Mucosa of descending colon (tissue), 3 donors: ENCODE results near the gene TRPV6. TPM values are rescaled to one million over a fixed set of nuclear protein-coding genes. Genes with fewer than 3 reads are reported as not detected.

ENCODE experiments used
- ATAC-seq: fragments of 200-7000 bp; cut with Tn5 transposase; one replicate; pipeline ENCODE4 v1.9.1; 2020; ENCODE audit warnings: mild to moderate bottlenecking, moderate library complexity
- DNase-seq, 3 donors: peaks; one replicate each; pipeline ENCODE4 v3.0.0-alpha.2; 2020
- H3K36me3 ChIP-seq: fragments of 200-600 bp; one replicate; pipeline ENCODE4 v1.8.0; 2021; ENCODE audit warnings: low read depth, mild to moderate bottlenecking
- H3K4me1 ChIP-seq: fragments of 200-600 bp; one replicate; pipeline ENCODE4 v1.8.0; 2021; ENCODE audit warnings: low read depth, mild to moderate bottlenecking
- H3K4me3 ChIP-seq: fragments of 200-600 bp; one replicate; pipeline ENCODE4 v1.8.0; 2021; ENCODE audit warnings: mild to moderate bottlenecking
- H3K9me3 ChIP-seq: fragments of 200-600 bp; one replicate; pipeline ENCODE4 v1.8.0; 2021; ENCODE audit warnings: mild to moderate bottlenecking
- CTCF ChIP-seq: fragments of 200-600 bp; IDR thresholded peaks from one replicate; pipeline ENCODE4 v1.8.0; 2022; ENCODE audit warnings: antibody characterized with exemption, mild to moderate bottlenecking
- intact Hi-C, 2 donors: fragments of 100-400 bp; cut with DNase I in 1 of 2; cut with micrococcal nuclease in 1 of 2; formaldehyde crosslinking; loops; one replicate each; pipeline versions ENCODE4 v1.11.0 to v1.11.1; 2022; cut with DNase I, micrococcal nuclease
- total RNA-seq, 3 donors: library from RNA; stranded (reverse); fragmentation: NEBNext Ultra II Directional in 2 of 3; extraction: Animal tissue kit (Norgen Biotek cat#: 25700) in 2 of 3; gene quantifications; one replicate each; pipeline versions ENCODE4 v1.2.1 to v1.2.4, GENCODE V29; 2021 to 2023
- donor health status: DM: no; HTN: no; CAD: no; lungs with moderate emphysema.
- donor health status: DM: no; HTN: no; CAD: no.
- donor health status: DM: no; HTN: yes; CAD: no.

TRPV6 gene
- total RNA-seq, 3 donors from 2014 or later, result 0.35 to 0.55 (median 0.44) TPM

GRCh38 chr7:142832417-142832816, 53.1 kb downstream of the TRPV6 start:
- H3K4me3 ChIP-seq, result no peak overlapping the region
- no peak for ATAC-seq
- no peaks in the 10 kb centered on the region for H3K4me1 ChIP-seq
- no peak for DNase-seq
- intact Hi-C loops, result no loop called here
- no peaks in the 10 kb centered on the region for H3K9me3 ChIP-seq
- H3K36me3 ChIP-seq, result no peaks in the 10 kb centered on the region
- TF ChIP-seq CTCF, result no peak

- DNase-seq, result no peak
- intact Hi-C loops, result no loop called here
- no peaks in the 10 kb centered on the region for H3K4me1 ChIP-seq
- no peak overlapping the region for H3K4me3 ChIP-seq
- ATAC-seq, result no peak
- no peak for TF ChIP-seq CTCF
- H3K36me3 ChIP-seq, result no peaks in the 10 kb centered on the region
- no peaks in the 10 kb centered on the region for H3K9me3 ChIP-seq
These were observed 57.5 kb downstream of the TRPV6 start for GRCh38 chr7:142827951-142828500.

GRCh38 chr7:142822714-142823113, 62.8 kb downstream of the TRPV6 start:
- no peak for DNase-seq
- no peak for TF ChIP-seq CTCF
- H3K9me3 ChIP-seq, result no peaks in the 10 kb centered on the region

More at GRCh38 chr7:142822714-142823113, 62.8 kb downstream of the TRPV6 start:
- intact Hi-C loops, result no loop called here
- no peak for ATAC-seq
- Histone ChIP-seq H3K36me3 (no peaks in the 10 kb centered on the region), H3K4me1 (no peaks in the 10 kb centered on the region), H3K4me3 (no peak overlapping the region)

Other genes starting within 250 kb of the TRPV6 start
- not detected for gene PRSS1, start 136.3 kb downstream of the TRPV6 start, total RNA-seq
- gene PRSS2, start 114.8 kb downstream of the TRPV6 start, total RNA-seq, result not detected
- gene EPHB6, start 30.7 kb downstream of the TRPV6 start, total RNA-seq, result 1 to 10 TPM; 1.2 to 8.7 (median 2.6) TPM
- not detected for gene TRPV5, start 48.0 kb upstream of the TRPV6 start, total RNA-seq
- not detected for gene LLCFC1, start 53.7 kb upstream of the TRPV6 start, total RNA-seq
- gene KEL, start 76.6 kb upstream of the TRPV6 start, total RNA-seq, result under 1 TPM in 1 of 3 donors, not detected in 2; 0.55 TPM
- gene OR9A2, start 141.4 kb upstream of the TRPV6 start, total RNA-seq, result not detected
- not detected for gene OR6V1, start 166.6 kb upstream of the TRPV6 start, total RNA-seq
- not detected for gene PIP, start 246.3 kb upstream of the TRPV6 start, total RNA-seq